ENCODE data around the gene PMEPA1. TPM values are rescaled to one million over a fixed set of nuclear protein-coding genes. Genes with fewer than 3 reads are reported as not detected.

The PMEPA1 gene, protein sequence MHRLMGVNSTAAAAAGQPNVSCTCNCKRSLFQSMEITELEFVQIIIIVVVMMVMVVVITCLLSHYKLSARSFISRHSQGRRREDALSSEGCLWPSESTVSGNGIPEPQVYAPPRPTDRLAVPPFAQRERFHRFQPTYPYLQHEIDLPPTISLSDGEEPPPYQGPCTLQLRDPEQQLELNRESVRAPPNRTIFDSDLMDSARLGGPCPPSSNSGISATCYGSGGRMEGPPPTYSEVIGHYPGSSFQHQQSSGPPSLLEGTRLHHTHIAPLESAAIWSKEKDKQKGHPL
- 10 to 100 TPM; 10.4 to 37.8 (median 17.4) TPM for total RNA-seq

DNA sequence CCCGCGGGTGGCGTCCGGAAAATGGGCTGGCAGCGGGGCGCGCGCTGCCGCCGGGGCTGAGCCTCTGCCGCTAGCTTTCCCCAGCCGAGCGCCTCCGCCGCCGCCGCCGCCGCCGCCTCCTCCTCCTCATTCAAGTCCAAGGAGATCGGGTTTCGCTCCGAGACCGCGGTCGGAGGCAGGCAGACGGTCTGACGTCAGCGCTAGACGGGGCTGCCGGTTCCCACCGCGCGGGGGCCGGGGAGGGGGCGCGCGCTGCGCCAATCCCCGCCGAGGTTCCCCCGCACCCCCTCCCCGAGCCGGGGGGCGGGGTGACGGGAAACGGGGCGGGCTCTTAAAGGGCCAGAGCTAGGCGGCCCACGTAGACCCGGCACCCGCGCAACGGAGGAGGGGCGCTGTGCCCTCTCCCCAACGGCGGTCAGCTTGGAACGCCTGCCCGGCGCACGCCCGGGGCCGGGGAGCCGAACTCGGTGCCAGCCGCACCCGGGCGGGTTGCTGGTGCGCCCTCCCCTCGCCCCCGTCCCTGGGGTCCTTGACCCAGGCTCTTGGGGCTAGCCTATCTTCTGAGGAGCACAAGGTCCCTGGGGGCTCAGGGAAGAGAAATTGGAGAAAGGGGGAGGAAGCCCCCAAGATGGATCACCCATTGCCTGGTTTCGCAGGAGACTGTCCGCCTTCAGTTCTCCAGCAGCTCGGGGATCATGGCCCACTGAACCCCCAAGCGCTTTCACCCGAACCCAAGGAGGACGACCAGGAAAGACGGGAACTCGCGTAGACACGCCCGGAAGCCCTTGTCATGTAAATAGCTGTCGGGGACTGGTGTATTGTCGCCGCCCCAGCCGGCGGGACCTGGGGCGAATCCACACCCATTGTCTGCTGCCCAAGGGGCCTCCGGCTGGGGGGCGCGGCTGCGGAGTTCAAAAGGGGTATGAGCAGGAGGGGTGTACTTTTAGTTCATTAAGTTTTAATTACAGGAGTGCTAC, at the start of gene PMEPA1:
TSS of gene PMEPA1 (minus strand) at position 193 of the 977 bp plus-strand sequence. CDS start 433 bp downstream, outside the sequence.
- H3K36me3 ChIP-seq, result no peaks in the 10 kb centered on the region
- H3K27ac ChIP-seq (replicated peaks in 1 of 4), result peak within 1 kb of the TSS; percentile 88 to 94 (median 90)
- no peaks in the 10 kb centered on the region for H3K27me3 ChIP-seq
- H3K9me3 ChIP-seq, result no peaks in the 10 kb centered on the region
- WGBS, result under 1% methylated on average over 25 of the region's 92 CpGs
- DNase-seq (ENCODE audit: extremely low spot score), result peak; percentile 97
- H3K4me1 ChIP-seq, result peaks cover 45 to 88% (median 78%) of the 10 kb centered on the region in 4 donors
- no peak for TF ChIP-seq EP300 (IDR thresholded peaks at IDR 0.05)
- TF ChIP-seq POLR2A (IDR thresholded peaks at IDR 0.05; ENCODE audit: low read depth), result peak; percentile 65
- TF ChIP-seq, protein P1, sequence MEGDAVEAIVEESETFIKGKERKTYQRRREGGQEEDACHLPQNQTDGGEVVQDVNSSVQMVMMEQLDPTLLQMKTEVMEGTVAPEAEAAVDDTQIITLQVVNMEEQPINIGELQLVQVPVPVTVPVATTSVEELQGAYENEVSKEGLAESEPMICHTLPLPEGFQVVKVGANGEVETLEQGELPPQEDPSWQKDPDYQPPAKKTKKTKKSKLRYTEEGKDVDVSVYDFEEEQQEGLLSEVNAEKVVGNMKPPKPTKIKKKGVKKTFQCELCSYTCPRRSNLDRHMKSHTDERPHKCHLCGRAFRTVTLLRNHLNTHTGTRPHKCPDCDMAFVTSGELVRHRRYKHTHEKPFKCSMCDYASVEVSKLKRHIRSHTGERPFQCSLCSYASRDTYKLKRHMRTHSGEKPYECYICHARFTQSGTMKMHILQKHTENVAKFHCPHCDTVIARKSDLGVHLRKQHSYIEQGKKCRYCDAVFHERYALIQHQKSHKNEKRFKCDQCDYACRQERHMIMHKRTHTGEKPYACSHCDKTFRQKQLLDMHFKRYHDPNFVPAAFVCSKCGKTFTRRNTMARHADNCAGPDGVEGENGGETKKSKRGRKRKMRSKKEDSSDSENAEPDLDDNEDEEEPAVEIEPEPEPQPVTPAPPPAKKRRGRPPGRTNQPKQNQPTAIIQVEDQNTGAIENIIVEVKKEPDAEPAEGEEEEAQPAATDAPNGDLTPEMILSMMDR (IDR thresholded peaks at IDR 0.05), result peak in 1 of 3 experiments; percentile 25
- TF ChIP-seq POLR2AphosphoS5 (IDR thresholded peaks at IDR 0.05), result peak; percentile 96 to 98
- H3K4me3 ChIP-seq, result peak within 1 kb of the TSS; percentile 67 to 86 (median 81)
- intact Hi-C loops (cut with DNase I), result loop anchor here (5.0 kb wide), 1 partner anchor 37 kb away; no protein-coding TSS in a partner anchor

DNA sequence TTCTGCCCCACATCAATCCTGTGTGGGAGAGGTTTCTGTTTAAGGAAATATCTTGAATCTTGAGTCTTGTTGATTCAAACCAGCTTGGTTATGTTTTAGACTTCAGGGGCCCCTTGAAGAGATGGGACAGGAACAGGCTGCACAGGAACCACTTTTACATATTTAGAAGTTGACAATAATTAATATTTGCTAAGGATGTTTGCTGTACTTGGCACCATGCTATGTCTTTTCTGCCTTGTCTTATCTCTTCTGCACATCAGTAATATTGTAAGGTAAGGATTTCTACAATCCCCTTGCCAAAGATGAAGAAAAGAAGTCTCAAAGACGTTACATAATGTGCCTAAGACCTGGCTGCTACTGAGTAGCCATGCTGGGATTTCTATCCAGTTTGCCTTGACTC, 48.0 kb upstream of the PMEPA1 start:
- DNase-seq (ENCODE audit: extremely low spot score), result no peak
- intact Hi-C loops (cut with DNase I), result no loop called here
- Histone ChIP-seq H3K4me1 (peaks cover 5 to 7% (median 6%) of the 10 kb centered on the region in 4 donors), H3K9me3 (peaks cover 0 to 7% (median 2%) of the 10 kb centered on the region in 4 donors), H3K27me3 (no peaks in the 10 kb centered on the region), H3K4me3 (no peak overlapping the region), H3K27ac (replicated peaks in 1 of 4) (no peak overlapping the region), H3K36me3 (no peaks in the 10 kb centered on the region)
- 74% methylated on average over 1 of the region's 1 CpG for WGBS
- TF ChIP-seq POLR2AphosphoS5 (IDR thresholded peaks at IDR 0.05) (no peak), EP300 (IDR thresholded peaks at IDR 0.05) (no peak), POLR2A (IDR thresholded peaks at IDR 0.05; ENCODE audit: low read depth) (no peak)
- TF ChIP-seq, protein P1 (IDR thresholded peaks at IDR 0.05), result no peak

DNA sequence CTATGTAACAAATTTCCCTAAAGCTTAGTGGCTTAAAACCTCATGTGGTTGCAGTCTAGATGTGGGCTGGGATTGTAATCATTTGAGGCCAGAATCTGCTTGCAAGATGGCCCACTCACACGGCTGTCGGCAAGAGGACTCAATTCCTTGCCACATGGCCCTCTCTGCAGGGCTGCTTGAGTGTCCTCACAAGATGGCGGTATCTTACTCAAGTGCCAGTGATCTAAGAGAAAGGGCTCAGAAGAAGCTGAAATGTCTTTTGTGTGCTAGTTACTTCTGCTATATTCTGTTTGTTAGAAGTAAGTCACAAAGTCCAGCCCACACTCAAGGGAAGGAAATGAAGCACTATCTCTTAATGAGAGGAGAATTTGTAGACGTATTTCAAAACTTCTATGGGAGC, 47.1 kb upstream of the PMEPA1 start:
- WGBS, result 98% methylated on average over 4 of the region's 4 CpGs
- no peak overlapping the region for H3K4me3 ChIP-seq
- H3K27me3 ChIP-seq, result no peaks in the 10 kb centered on the region
- H3K9me3 ChIP-seq, result peaks cover 0 to 7% (median 2%) of the 10 kb centered on the region in 4 donors
- no peaks in the 10 kb centered on the region for H3K36me3 ChIP-seq
- no peak for TF ChIP-seq EP300 (IDR thresholded peaks at IDR 0.05)
- no peak for TF ChIP-seq POLR2A (IDR thresholded peaks at IDR 0.05; ENCODE audit: low read depth)
- TF ChIP-seq, protein P1 (IDR thresholded peaks at IDR 0.05), result no peak
- no peak for TF ChIP-seq POLR2AphosphoS5 (IDR thresholded peaks at IDR 0.05)
- H3K4me1 ChIP-seq, result peaks cover 5 to 7% (median 6%) of the 10 kb centered on the region in 4 donors
- intact Hi-C loops (cut with DNase I), result no loop called here
- no peak overlapping the region for H3K27ac ChIP-seq (replicated peaks in 1 of 4)
- no peak for DNase-seq (ENCODE audit: extremely low spot score)

DNA sequence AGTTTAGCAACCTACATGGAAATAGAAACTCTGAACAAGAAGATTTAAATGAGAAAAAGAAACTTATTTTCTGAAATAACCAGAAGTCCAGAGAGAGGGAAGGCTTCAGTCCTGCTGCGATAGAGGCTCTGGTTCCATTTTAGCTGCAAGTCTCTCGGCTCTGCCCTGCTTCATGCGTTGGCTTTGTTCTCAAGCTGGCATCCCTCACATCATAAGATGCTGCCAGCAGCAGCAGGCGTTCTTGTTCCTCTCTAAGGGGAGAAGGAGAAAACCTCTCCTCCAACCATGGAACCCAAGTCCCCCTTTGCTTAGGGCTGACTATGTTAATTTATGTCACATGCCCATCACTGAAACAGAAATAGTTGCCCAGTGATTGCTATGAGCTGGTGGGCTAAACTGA, 46.4 kb upstream of the PMEPA1 start:
- TF ChIP-seq POLR2AphosphoS5 (IDR thresholded peaks at IDR 0.05) (no peak), EP300 (IDR thresholded peaks at IDR 0.05) (no peak), POLR2A (IDR thresholded peaks at IDR 0.05; ENCODE audit: low read depth) (no peak)
- TF ChIP-seq, protein P1 (IDR thresholded peaks at IDR 0.05), result no peak
- DNase-seq (ENCODE audit: extremely low spot score), result no peak
- intact Hi-C loops (cut with DNase I), result no loop called here
- peaks cover 0 to 7% (median 2%) of the 10 kb centered on the region in 4 donors for H3K9me3 ChIP-seq
- 90% methylated on average over 4 of the region's 4 CpGs for WGBS
- no peak overlapping the region for H3K27ac ChIP-seq (replicated peaks in 1 of 4)
- H3K4me3 ChIP-seq, result no peak overlapping the region
- no peaks in the 10 kb centered on the region for H3K36me3 ChIP-seq
- H3K4me1 ChIP-seq, result peaks cover 5 to 7% (median 6%) of the 10 kb centered on the region in 4 donors
- no peaks in the 10 kb centered on the region for H3K27me3 ChIP-seq
